22Rv1 (cell line): ENCODE results near the gene CSNK2A2.

Experiments used
- H3K27ac ChIP-seq: fragments of 450-650 bp; 2 replicates; pipeline ENCODE4 v1.5.1; 2017
- ZFX ChIP-seq: fragments of 450-650 bp; IDR thresholded peaks from 2 replicates; pipeline ENCODE4 v1.6.1; 2017; ENCODE audit warnings: antibody characterized with exemption, borderline replicate concordance
- TF ChIP-seq, protein P1 (sequence below): fragments of 450-650 bp; IDR thresholded peaks from 2 replicates; pipeline ENCODE4 v1.5.1; 2017; ENCODE audit warnings: mild to moderate bottlenecking

Gene CSNK2A2

DNA sequence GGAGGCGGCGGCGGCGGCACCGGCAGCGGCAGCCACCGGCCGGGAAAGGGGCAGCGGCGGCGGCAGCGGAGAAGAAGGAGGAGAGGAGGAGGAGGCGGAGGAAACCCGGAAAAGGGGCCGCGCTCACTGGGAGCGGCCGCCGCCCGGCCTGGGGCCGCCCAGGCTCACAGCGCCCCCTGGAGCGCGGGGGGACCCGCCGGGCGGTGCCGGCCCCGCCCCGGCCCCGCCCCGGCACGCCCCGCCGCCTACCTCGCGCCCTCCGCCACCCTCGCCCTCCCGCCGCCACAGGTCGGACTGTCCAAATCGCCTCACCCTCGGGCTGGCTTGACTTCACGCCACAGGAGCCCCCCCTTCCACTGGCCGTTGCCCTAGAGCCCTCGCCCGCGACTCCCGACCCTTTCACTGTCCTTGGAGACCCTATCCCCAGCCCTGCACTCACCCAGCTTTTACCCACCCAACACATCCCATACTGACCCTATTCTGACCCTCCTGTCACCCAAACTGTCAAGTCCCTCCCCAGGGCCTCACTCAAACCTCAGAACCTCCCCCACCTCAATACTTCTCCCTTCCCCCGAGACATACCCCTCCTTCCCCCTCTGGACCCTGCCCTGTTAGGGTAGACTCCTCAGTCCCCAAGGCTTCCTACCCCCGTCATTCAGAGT, at the start of gene CSNK2A2:
Gene CSNK2A2 (minus strand): TSS at position 85 of the 662 bp plus-strand sequence. CDS start 370 bp downstream, outside the sequence.
- TF ChIP-seq, protein P1, sequence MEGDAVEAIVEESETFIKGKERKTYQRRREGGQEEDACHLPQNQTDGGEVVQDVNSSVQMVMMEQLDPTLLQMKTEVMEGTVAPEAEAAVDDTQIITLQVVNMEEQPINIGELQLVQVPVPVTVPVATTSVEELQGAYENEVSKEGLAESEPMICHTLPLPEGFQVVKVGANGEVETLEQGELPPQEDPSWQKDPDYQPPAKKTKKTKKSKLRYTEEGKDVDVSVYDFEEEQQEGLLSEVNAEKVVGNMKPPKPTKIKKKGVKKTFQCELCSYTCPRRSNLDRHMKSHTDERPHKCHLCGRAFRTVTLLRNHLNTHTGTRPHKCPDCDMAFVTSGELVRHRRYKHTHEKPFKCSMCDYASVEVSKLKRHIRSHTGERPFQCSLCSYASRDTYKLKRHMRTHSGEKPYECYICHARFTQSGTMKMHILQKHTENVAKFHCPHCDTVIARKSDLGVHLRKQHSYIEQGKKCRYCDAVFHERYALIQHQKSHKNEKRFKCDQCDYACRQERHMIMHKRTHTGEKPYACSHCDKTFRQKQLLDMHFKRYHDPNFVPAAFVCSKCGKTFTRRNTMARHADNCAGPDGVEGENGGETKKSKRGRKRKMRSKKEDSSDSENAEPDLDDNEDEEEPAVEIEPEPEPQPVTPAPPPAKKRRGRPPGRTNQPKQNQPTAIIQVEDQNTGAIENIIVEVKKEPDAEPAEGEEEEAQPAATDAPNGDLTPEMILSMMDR = peak; percentile 81
- TF ChIP-seq ZFX = no peak
- H3K27ac ChIP-seq = peak within 1 kb of the TSS; percentile 18; the same call in 1 of the 2 replicates

DNA sequence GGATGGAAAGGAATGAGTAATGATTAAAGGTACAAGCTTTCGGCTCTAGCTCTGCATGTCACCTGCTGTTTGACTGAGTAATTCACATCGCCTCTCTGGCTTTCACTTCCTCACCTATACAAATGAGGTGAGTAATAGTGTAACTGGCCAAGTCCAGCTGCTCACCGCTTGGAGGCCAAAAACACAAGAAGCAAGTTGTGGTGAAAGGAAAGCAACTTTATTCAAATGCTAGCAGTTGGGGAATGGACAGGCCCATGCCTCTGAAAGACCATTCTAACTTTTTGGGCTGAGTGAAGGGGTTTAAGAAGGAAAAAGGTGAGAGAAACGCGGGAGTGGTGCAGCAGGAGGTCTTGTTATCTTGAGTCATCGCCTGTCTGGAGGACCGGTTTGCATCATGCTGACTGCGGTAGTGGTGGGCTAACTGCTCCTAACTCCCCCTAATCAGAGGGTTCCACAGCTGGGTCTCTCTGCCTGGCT, 45.7 kb upstream of the CSNK2A2 start:
- H3K27ac ChIP-seq = no peak overlapping the region
- TF ChIP-seq, protein P1 = no peak
- TF ChIP-seq ZFX = no peak

GRCh38 chr16:58236831-58237230, 38.9 kb upstream of the CSNK2A2 start:
- no peak overlapping the region for H3K27ac ChIP-seq
- TF ChIP-seq ZFX = no peak
- TF ChIP-seq, protein P1 = no peak

DNA sequence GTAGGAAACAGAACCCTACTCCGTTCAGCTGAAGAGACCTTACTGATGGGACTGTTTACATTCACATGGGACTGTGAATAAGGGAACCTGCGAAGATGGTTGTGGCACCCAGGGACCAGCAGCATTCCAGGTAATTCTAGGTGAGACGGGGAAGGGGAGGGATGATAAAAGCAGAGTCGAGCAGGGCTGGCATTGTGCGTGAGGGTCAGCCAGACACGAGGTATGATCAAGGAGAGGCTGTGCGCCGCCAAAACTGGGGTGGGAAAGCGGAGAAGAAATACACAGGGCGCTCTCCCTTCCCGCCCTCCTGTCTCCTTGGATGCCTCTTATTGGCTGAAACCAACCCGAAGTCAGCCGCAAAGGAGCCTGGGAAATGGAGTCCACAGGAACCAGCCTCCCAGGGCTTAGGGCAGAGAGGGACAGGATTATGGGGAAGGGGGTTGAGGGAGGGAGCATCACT, 38.4 kb upstream of the CSNK2A2 start:
- H3K27ac ChIP-seq = no peak overlapping the region
- TF ChIP-seq ZFX = no peak
- TF ChIP-seq, protein P1 = no peak

- no peak overlapping the region for H3K27ac ChIP-seq
- TF ChIP-seq ZFX = no peak
- TF ChIP-seq, protein P1 = no peak
Observed at GRCh38 chr16:58235663-58236062, 37.8 kb upstream of the CSNK2A2 start.

- no peak for TF ChIP-seq ZFX
- TF ChIP-seq, protein P1 = no peak
Observed at GRCh38 chr16:58234831-58235595, 37.1 kb upstream of the CSNK2A2 start.

GRCh38 chr16:58230259-58230658, 32.4 kb upstream of the CSNK2A2 start:
- no peak overlapping the region for H3K27ac ChIP-seq
- TF ChIP-seq, protein P1 = no peak
- TF ChIP-seq ZFX = no peak

More at GRCh38 chr16:58234831-58235595, 37.1 kb upstream of the CSNK2A2 start:
- H3K27ac ChIP-seq = no peak overlapping the region
